Brain microvascular endothelial cell (primary cell): ENCODE data around the gene CALHM2.

ENCODE experiments used
- DNase-seq: peaks from one replicate; pipeline ENCODE4 v3.0.0-alpha.2; 2020
- H3K27ac ChIP-seq: fragments of 250-450 bp; sonication (Bioruptor Pico); 2 replicates; pipeline ENCODE4 v1.5.1; 2020; ENCODE audit warnings: mild to moderate bottlenecking, moderate library complexity
- H3K27me3 ChIP-seq: fragments of 250-450 bp; sonication (Bioruptor Pico); replicated peaks from 2 replicates; pipeline ENCODE4 v1.5.1; 2020; ENCODE audit warnings: mild to moderate bottlenecking
- H3K36me3 ChIP-seq: fragments of 250-450 bp; sonication (Bioruptor Pico); replicated peaks from 2 replicates; pipeline ENCODE4 v1.5.1; 2020; ENCODE audit warnings: mild to moderate bottlenecking
- H3K4me3 ChIP-seq: 2 replicates; pipeline ENCODE4 v1.5.1; 2011; ENCODE audit warnings: low read depth, mild to moderate bottlenecking, control low read depth, low read length, moderate library complexity
- in situ Hi-C: cut with HindIII; loops from 2 replicates; pipeline ENCODE4 v1.10.0; 2017; ENCODE audit warnings: low sequenced_read_pairs, low pct_ligation_motif_present
- TF ChIP-seq, protein P1 (sequence below): IDR thresholded peaks from 2 replicates; pipeline ENCODE4 v1.5.1; 2011; ENCODE audit warnings: low read depth, mild to moderate bottlenecking, moderate library complexity, low read length, control low read depth, inconsistent platforms; ENCODE audit errors: missing control alignments

The CALHM2 gene

DNA sequence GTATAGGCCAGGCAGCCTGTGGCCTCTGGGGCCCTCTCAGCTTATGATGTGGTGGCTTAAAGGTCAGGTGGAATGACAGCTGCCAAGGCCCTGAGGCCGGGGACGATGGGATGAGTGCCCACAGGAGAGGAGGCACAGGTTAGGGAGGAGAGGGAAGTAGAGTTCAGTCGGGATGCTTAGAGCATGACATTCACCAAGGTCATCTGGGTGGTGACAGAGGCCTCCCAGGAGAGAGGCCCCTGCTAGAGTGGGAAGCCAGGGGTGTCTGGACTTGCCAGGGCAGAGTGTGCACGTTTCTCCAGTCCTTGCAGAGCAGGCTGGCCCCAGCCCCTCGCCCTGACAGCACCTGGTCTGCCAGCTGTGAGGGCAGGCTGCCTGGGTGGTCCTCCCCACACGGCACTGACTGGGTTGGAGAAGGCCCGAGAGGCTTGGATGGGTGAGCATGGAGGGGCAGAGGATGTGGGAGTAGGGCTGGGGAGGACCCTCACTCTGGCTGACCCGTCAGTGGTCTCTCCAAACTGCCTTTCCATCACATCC lies 5.1 kb upstream of the CALHM2 start:
- in situ Hi-C loops = no loop called here
- Histone ChIP-seq H3K36me3 (no peaks in the 10 kb centered on the region), H3K27me3 (no peaks in the 10 kb centered on the region), H3K27ac (no peak overlapping the region), H3K4me3 (no peak overlapping the region)
- TF ChIP-seq, protein P1, sequence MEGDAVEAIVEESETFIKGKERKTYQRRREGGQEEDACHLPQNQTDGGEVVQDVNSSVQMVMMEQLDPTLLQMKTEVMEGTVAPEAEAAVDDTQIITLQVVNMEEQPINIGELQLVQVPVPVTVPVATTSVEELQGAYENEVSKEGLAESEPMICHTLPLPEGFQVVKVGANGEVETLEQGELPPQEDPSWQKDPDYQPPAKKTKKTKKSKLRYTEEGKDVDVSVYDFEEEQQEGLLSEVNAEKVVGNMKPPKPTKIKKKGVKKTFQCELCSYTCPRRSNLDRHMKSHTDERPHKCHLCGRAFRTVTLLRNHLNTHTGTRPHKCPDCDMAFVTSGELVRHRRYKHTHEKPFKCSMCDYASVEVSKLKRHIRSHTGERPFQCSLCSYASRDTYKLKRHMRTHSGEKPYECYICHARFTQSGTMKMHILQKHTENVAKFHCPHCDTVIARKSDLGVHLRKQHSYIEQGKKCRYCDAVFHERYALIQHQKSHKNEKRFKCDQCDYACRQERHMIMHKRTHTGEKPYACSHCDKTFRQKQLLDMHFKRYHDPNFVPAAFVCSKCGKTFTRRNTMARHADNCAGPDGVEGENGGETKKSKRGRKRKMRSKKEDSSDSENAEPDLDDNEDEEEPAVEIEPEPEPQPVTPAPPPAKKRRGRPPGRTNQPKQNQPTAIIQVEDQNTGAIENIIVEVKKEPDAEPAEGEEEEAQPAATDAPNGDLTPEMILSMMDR = no peak
- no peak for DNase-seq

DNA sequence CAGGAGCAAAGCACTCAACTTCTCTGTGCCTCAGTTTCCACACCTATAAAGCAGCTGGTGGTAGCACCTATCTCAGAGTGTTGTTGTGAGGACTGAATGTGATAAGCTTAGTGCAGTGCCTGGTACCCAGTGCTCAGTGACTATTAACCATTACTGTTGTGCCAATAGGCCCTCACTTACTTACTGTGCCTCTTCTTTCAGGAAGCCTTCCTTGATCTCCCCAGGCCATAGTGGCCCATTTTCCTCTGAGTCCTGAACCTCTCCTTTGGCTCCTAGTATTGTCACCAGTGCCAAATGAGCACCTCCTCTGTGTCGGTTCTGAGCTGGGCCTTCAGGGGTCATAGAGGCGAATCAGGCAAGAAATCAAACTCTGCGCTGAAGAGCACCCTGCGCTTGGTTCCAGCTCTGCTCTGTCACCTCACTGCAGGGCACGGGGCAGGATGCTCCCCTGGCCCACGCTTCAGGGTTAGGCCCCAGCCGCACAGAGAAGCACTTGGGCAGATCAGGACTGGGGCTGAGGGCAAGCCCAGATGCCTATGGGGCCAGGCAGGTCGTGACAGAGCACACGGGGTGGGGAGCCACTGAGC lies 4.0 kb upstream of the CALHM2 start:
- DNase-seq = no peak
- TF ChIP-seq, protein P1 = no peak

DNA sequence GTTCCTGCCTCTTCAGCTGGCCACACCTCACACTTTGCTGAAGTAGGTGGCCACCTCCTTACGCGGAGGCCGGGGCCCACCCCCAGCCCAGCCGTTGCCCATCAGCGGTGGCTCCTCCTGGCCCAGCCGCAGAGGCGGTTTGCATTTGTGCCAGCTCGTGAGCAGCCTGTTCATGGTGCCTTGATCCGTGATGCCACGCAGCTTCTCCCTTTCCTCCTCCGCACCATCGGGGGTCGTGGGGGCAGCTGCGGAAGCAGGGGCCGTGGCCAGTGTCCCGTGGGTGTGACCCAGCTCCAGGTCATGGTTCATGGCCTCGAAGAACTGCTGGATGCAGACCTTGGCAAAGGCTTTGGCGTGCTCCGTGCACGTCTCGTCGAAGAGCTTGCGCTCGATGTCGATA lies 3.1 kb upstream of the CALHM2 start:
- Histone ChIP-seq H3K27me3 (no peaks in the 10 kb centered on the region), H3K36me3 (no peaks in the 10 kb centered on the region), H3K4me3 (no peak overlapping the region), H3K27ac (no peak overlapping the region)
- TF ChIP-seq, protein P1 = no peak
- no peak for DNase-seq
- in situ Hi-C loops = no loop called here

More for the DNA sequence above, 4.0 kb upstream of the CALHM2 start:
- Histone ChIP-seq H3K27me3 (no peaks in the 10 kb centered on the region), H3K36me3 (no peaks in the 10 kb centered on the region), H3K27ac (no peak overlapping the region), H3K4me3 (no peak overlapping the region)
- in situ Hi-C loops = no loop called here

DNA sequence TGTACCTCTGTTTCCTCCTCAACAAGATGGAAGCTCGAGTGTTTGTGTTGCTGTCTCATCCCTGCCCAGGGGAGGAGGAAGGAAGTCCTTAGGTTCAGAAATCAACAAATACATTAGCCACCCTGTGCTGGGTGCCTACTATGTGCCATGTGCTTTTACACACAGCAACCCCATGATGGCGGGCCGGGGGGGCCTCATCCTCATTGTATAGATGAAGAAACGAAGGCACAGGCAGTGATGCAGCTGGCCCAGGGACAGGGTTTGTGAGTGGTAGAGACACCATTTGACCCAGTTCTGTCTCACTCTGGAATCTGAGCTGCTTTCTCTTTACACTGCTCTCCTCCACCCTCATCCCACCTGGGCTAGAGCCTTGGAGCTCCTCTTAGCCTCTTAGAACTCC lies 1.9 kb upstream of the CALHM2 start:
- H3K4me3 ChIP-seq = no peak overlapping the region
- peaks cover 8% of the 10 kb centered on the region for H3K36me3 ChIP-seq
- DNase-seq = no peak
- TF ChIP-seq, protein P1 = no peak
- no peak overlapping the region for H3K27ac ChIP-seq
- H3K27me3 ChIP-seq = no peaks in the 10 kb centered on the region
- in situ Hi-C loops = loop anchor here (5.0 kb wide), 1 partner anchor 38 kb away; the partner anchor contains the start of gene NEURL1

DNA sequence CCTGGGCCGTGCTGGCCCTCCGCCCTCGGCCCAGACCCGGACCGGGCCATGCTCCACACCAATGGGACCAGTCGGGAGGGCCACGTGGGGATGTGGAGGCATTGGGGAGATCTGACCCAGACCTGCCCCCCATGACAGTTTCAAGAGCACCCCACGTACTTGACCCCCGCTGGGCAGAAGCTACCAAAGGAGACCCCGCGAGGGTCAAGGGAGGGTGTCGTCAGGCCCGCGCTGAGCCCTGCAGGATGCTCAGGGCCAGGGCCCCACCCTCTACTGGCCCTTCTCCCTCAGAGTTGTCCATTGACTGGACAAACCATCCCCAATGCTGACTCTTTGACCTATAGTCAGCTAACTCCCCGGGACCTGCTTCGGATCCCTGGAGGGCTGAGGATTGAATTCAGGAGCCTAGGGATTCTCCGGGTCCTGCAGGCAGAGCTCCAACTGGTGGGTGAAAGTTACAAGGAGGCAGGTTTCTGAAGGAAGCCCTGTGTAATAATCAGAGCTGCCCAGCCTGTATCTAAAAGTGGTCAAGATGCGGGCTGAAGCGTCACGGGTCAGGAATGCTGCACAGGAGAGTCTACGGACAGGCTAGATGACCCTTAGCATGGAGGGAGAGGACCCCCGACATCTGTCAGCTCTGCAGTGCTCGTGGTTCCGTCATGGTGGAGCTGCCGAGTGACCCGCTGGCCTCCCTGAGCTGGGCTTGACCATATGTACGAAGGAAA lies 498 bp upstream of the CALHM2 start:
- TF ChIP-seq, protein P1 = no peak
- H3K36me3 ChIP-seq = peaks cover 10% of the 10 kb centered on the region
- H3K27ac ChIP-seq = no peak overlapping the region

More for the DNA sequence above, 498 bp upstream of the CALHM2 start:
- peak overlapping the region; percentile 59 for H3K4me3 ChIP-seq
- H3K27me3 ChIP-seq = no peaks in the 10 kb centered on the region
- no peak for DNase-seq
- in situ Hi-C loops = loop anchor here (5.0 kb wide), 1 partner anchor 40 kb away; the partner anchor contains the start of gene NEURL1
